ENCODE results near the gene FER. TPM values are rescaled to one million over a fixed set of nuclear protein-coding genes. Genes with fewer than 3 reads are reported as not detected.

FER gene
- total RNA-seq, result 13.7 and 17.1 TPM in 2 replicates

GRCh38 chr5:108747774-108748400 is at the start of gene FER:
FER (plus strand) TSS chr5:108747897; CDS start chr5:108798183, 50,286 bp downstream.

Measured in airway epithelial cell (primary cell).